HG02885 (cell line): ENCODE measurements around the gene LRWD1.
"Not testable (repeated sequence)": the region's sequence is repeated elsewhere in the genome, so short reads cannot be mapped to it uniquely, and the experiment has no call there.

Experiments used
- ATAC-seq: cut with Tn5 transposase; IDR thresholded peaks from one replicate; pipeline ENCODE4 v1.9.1; 2021; ENCODE audit warnings: mild to moderate bottlenecking; ENCODE audit not compliant: unreplicated experiment, poor library complexity

LRWD1 gene

DNA sequence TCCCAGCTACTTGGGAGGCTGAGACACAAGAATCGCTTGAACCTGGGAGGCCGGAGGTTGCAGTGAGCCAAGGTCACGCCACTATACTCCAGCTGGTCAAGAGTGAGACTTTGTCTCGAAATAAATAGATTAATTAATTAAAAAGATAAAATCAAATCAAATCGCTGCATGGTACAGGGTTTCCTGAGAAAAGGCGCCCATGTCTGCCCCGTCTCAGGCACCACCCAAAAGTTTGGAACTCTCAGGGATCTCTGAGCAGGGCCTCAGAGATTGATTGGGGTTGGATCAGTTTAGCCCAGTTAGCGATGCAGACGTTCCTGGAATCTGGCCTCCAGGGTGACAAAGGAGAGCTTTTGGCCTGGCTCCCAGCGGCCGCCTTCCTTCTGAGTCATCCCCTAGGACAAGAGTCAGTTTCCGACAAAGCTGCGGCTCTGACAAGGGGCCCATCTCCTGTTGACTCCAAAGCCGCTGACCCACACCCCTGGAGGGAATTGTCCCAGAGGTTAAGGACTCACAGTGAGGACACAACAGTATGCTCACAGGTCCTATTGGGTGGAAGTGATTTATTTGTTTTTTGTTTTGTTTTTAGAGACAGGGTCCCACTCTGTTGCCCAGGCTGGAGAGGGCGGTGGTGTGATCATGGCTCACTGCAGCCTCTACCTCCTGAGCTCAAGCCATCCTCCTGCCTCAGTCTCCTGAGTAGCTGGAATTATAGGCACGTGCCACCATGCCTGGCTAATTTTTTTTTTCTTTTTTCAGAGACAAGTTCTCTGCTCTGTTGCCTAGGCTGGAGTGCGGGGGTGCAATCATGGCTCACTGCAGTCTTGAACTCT lies 24.6 kb upstream of the LRWD1 start:
- ATAC-seq = no peak

DNA sequence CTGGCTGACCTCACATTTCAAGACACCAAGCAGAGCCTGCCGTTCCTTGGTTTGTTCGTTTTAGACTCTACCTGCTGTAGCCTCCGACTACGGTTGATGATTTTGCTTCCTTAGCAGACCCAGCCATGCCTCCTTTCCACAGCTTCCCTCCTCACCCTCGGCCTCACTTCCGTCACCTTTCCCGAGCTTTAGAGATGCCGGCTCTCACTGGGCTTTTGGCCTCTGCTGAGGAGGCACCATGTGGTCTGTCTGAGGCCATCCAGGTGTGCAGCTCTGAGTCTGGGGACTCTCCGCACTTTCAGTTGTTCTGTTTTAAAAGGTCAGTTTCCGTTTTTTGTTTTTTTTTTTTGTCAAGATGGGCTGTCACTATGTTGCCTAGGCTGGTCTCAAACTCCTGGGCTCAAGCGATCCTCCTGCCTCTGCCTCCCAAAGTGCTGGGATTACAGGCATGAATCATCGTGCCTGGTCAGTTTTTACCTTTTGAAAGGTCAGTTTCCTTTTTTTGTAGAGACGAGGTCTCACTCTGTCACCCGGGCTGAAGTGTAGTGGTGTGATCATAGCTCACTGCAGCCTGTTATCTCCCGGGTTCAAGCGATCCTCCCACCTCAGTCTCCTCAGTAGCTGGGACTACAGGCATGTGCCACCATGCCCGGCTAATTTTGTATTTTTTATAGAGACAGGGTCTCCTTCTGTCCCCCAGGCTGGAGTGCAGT lies 19.7 kb upstream of the LRWD1 start:
- ATAC-seq = peak; percentile 45

DNA sequence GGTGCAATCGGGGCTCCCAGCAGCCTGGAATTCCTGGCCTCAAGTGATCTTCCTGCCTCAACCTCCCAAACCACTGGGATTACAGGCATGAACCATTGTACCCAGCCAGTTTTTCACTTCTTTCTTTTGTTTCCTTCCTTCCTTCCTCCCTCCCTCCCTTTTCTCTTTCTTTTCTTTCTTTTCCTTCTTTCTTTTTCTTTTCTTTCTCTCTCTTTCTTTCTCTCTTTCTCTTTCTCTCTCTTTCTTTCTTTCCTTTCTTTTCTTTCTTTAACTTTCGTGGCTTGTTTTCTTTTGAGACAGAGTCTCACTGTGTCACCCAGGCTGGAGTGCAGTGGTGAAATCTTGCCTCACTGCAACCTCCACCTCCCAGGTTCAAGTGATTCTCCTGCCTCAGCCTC lies 19.1 kb upstream of the LRWD1 start:
- no peak for ATAC-seq

DNA sequence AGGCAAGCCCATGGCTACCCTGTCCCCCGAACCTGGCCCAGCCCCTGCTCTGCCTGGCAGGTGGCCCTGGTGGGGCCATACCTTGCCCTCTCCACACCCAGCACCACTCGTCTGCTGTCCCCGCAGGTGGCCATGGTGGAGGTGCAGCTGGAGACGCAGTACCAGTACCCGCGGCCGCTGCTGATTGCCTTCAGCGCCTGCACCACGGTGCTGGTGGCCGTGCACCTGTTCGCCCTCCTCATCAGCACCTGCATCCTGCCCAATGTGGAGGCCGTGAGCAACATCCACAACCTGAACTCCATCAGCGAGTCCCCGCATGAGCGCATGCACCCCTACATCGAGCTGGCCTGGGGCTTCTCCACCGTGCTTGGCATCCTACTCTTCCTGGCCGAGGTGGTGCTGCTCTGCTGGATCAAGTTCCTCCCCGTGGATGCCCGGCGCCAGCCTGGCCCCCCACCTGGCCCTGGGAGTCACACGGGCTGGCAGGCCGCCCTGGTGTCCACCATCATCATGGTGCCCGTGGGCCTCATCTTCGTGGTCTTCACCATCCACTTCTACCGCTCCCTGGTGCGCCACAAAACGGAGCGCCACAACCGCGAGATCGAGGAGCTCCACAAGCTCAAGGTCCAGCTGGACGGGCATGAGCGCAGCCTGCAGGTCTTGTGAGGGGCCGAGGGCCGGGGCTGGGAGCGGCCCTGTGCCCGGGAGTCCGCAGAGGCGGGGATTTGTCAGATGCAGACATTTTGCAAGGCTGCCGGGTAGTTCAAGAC lies 18.2 kb upstream of the LRWD1 start:
- ATAC-seq = no peak

DNA sequence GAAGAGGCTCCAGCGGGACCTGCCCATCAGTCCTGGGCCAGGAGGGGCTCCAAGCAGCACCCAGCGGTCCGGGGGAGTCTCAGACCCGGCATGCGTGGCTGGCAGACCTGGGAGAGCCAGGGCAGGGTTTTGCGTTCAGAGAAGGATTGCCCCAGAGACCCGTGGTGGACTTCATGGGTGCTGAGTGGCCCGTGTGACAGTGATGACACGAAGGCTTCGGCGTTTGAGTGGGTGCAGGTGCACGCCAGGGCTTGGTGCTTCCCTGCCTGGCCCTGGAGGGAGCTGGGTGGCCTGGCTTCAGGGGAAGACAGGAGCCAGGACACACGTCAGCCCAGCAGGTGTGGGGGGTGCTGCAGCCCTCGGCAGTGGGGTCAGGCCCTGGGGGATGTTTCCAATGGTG lies 17.5 kb upstream of the LRWD1 start:
- ATAC-seq = no peak

DNA sequence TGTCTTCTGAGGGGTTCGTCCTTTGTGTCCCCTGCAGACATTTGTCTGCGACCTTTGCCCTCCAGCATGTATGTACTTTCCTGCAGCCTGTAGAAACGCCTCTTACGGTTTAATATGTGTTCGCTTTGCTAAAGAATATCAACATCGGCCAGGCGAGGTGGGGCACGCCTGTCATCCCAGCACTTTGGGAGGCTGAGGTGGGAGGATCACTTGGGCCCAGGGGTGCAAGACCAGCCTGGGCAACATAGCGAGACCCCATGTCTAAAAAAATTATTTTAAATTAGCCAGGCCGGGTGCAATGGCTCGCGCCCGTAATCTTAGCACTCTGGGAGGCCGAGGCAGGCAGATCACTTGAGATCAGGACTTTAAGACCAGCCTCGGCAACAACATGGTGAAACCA lies 15.6 kb upstream of the LRWD1 start:
- no peak for ATAC-seq

DNA sequence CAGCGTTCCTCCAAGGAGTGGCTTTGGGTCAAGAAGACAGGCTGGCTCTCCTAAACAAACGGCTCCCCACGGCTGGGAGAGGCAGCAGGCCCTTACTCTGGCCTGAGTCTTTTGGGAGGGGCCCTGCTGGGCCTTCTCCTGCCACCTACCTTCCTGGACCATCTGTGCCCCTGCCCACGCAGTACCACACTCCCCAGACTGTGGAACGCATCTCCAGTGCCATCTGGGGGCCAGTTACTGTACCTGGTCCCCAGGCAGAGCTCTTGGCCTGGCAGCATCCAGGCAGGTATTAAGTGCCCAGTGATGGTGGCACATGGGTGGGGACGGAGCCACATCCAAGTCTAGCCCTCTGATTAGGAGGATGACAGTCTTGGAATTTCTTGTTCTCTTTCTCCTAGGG lies 14.5 kb upstream of the LRWD1 start:
- no peak for ATAC-seq

DNA sequence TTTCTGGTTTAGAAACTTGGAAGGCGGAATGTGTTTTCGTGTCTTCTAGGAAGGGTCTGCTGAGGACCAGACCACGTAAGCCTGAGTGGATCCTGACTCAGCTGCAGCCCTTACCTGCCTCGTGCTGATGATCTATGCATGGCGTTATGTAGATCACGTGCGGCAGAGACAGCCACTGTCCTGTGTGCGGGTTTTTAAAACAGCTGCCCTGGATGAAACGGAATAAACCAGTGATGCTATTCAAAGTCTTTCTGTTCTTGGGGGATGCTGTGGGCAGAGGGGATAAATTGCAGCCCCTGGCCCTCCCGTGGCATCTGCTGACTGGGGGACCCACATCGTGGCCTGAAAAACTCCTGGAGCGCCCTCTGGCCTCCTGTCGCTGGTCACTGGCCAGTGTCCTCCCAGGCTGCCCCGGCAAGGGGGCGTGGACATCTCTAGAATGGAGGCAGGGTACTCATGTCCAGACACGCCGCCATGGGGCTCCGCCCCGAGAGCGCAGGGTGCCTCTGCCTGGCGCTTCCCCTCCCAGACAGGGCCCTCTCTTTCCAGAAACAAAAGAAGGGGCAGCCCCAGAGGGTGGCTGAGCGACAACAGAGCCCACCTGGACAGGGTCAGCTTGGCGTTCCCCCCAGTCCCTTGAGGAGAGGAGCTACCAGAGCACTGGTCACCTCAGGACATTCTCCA lies 13.3 kb upstream of the LRWD1 start:
- ATAC-seq = no peak

DNA sequence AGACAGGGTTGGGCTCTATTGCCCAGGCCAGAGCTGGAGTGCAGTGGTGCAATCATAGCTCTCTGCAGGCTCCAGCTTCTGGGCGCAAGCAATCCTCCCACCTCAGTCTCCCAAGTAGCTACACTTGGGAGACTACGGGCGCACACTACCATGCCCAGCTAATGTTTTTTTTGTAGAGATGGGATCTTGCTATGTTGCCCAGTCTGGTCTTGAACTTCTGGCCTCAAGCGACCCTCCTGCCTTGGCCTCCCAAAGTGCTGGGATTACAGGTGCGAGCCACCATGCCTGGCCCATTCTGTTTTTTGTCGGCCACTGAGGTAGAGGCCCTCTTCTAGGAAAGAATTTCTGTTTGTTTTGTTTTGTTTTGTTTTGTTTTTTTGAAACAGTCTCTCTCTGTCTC lies 12.3 kb upstream of the LRWD1 start:
- no peak for ATAC-seq

DNA sequence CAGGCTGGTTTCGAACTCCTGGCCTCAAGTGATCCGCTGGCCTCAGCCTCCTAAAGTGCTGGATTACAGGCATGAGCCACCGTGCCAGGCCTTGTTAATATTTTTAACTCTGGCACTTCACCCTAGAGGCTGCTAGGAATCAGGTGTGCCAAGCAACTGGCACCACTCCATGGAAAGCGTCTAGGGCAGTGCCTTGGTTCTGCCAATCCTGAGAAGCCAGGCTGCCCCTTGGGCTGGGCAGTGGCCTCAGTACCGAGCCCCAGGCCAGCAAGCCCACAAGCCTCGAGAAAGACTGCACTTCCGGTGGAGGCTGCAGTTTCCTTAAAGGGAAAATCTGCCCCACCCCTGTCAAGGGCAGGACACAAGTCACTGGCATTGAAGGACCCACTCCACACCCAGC lies 11.5 kb upstream of the LRWD1 start:
- no peak for ATAC-seq

DNA sequence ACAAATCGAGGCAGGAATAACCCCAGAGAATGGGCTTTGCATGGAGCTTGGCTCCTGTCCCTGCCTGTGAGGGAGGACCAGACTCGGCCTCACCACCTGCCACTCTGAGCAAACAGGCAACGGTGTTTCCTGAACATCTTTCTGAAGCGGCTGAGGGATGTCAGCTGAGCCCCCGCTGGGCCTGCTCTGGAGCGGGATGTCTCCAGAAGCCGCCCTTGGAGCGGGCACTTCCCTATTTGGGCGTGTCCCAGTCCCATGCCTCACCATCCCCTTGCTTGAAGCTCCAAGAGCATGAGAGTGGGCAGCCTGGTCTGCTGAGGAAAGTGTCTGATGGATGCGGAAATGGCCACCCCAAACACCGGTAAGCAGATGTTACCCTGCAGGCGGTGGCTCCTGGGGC lies 10.3 kb upstream of the LRWD1 start:
- no peak for ATAC-seq

DNA sequence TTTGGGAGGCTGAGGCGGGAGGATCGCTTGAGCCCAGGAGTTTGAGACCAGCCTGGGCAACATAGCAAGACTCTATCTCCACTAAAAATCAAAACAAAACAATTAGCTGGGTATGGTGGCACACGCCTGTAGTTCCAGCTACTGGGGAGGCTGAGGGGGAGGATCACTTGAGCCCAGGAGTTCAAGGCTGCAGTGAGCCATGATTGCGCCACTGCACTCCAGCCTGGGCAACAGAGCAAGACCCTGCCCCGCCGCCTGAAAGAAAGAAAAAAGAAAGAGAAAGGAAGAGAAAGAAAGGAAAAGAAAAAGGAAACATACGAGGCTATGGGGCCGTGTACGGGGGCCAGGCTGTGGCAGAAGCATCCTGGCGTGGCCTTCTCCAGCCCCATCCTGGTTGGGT lies 9.9 kb upstream of the LRWD1 start:
- ATAC-seq = not testable (repeated sequence)

DNA sequence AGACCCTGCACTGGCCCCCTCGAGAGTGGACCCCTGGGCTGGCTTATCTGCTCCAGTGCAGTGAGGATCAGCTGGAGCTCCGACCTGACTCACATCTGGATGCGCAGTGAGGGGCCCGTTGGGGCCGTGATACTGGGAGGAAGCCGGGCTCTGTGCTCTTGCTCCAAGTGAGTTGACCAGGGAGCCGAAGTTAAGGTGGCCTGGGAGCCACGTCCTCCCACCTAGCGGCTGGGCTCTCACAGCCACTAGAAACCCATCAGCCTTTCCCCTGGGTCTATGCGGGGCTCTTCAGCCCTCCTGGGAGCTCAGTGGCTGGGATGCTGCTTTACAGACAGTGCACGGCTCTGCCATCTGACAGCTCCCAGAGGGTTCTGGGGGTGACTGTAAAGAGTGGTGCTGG lies 9.2 kb upstream of the LRWD1 start:
- no peak for ATAC-seq

DNA sequence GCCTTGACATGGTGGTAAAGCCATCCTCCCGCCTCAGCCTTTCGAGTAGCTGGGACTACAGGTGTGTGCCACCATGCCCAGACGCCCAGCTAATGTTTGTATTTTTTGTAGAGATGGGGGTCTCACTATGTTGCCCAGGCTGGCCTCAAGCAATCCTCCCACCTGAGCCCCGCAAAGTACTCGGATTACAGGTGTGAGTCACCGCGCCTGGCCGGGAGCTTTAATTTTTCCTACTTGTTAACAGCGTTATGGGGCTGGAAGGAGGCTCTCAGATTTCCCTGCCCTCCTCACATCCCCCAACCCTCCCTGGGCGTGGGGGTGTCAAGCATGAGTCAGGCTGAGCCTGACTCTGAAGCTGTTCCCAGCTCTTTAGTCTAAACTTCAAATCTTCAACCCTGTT lies 8.5 kb upstream of the LRWD1 start:
- ATAC-seq = no peak

DNA sequence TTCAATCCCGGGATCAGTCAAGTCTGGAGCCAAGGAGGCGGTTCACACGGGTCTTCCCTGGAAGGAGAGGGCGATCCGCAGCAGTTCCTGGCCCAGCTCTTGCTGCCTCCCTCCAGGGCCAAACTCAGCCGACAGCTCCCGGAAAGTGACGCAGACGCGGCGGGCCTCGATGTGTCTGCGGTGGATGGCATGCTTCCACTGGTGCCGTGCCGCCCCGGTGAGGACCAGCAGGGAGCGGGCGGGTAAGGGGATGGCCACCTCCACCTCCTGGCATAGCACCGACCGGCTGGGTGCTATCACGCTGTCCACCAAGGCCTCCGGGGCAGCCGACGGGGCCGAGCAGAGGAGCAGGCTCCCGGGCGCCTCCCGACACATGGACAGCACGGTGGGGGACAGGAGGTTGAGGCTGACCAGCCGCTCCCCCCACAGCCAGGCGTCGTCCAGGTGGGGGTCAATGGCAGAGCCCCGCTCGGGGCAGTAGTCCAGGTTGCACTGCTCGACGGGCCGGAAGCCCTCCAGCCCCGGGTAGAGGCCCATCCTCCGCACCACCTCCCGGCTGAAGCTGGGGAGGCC lies 7.3 kb upstream of the LRWD1 start:
- ATAC-seq = no peak

DNA sequence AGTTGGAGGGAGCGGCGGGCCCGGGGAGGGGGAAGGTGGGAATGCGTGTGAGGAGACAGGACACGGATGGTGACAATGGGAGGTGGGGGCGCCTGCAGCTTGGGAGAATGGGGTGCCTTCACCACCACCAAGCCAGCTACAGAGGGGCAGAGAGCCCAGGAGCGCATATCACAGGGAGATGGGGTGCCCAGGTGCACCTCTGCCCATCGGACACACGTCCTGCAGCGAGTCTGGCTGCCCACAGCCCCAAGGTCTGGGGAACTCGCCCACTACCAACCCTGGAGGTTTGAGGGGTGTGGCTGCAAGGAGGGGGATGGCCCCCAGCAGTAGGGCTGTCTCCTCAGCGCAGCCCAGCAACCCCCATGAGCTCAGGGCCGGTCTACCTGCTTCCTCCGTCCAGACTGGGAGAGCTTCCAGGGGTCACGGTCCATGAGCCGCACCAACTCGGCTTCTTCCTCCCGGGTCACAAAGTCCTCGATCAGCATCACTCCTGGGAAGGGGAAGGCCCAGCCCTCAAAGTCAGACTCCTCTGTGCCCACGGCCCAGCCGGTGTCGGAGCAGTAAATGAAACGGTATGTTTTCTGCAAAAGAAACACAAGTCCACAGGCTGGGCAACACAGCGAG lies 5.5 kb upstream of the LRWD1 start:
- ATAC-seq = no peak

DNA sequence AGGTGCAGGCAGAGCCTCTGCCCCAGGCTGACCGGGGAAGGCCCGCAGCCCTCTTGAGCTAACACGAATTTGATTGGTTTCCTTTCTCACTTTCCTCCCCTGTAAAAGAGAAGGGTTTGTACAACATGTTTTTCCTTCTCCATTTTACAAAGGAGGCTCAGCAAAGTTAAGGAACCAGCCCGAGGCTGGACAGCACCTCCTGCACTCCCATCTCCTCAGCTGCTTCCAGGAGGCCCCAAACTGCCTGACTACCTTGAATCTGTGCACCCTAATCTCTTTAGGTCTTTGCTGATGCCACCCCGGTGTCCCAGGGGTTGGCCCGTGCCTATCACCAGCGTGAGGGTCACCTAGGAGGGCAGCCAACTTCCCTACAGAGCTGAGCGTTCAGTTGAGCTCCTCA lies 4.3 kb upstream of the LRWD1 start:
- no peak for ATAC-seq

DNA sequence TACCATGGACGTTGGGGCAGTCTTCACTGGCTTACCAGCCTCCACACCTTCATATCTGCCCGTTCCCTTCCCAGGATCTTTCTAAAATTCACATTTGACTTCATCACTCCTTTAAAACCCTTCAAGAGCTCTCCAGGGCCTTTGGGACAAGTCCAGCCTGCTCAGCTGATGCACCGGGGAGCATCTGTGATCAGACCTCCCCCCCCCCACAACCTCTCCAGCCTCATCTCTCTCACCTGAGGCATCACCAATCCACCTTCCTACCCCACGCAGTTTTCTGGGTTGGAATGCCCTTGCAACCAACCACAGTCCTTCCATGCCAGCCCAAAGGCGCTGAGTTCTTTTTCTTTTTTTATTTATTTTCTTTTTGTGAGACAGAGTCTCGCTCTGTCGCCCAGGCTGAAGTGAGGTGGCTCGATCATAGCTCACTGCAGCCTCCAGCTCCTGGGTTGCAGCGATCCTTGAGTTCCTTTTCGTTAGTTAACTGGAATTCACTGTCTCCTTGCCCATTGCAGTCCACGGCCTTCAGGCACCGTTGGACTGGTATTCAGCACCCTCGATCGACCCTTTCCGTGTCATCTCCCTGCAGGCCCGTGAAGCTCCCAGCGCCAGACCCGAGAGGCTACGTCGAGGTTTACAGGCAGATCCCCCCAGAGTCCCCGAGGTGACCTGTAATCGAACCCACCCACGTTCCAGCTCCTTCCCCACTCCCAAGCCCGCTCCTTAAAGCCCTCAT lies 775 bp upstream of the LRWD1 start:
- no peak for ATAC-seq

DNA sequence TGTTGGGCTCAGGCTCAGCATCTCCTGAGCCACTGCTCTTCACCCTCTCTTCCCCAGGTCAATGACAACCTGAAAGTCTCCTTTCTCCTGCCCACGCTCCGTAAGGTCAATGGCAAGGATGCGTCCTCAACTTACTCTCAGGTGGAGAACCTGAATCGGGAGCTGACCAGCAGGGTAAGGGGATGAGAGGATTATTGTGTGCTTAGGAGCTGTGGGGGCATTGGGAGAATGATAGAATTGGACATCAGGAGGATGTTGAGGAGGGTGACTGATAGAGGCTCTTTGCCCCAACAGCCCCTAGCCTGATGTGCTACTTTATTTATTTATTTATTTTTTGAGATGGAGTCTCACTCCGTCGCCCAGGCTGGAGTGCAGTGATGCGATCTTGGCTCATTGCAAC lies 1.3 kb downstream of the LRWD1 start:
- ATAC-seq = no peak
